Dedifferentiated amniotic fluid mesenchymal stem cell (primary cell): Measurements from ENCODE around the gene GNRHR.
"Not testable (repeated sequence)": the region's sequence is repeated elsewhere in the genome, so short reads cannot be mapped to it uniquely, and the experiment has no call there.

Experiments
- DNase-seq: peaks from one replicate; pipeline ENCODE4 v3.0.0-alpha.2; 2016; ENCODE audit errors: extremely low spot score

GNRHR gene, protein sequence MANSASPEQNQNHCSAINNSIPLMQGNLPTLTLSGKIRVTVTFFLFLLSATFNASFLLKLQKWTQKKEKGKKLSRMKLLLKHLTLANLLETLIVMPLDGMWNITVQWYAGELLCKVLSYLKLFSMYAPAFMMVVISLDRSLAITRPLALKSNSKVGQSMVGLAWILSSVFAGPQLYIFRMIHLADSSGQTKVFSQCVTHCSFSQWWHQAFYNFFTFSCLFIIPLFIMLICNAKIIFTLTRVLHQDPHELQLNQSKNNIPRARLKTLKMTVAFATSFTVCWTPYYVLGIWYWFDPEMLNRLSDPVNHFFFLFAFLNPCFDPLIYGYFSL

DNA sequence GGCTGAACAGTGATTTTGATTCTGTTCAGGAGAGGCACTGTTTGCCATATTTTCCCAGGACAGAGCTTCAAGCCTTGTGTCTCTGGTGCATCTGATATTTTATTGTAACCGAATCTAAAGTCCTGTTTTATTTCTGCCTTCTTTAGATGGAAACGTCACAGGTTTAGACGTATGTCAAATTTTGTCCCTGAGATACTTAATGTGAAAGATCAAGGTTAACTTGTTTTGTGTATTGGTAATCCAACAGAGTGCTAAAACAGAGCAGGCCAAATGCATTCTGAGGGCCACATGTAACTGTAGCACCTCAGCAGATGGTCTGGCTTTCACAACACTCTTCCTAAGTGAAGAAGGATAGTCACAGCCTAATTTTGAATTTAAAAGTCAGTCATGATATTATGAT is at the start of gene GNRHR:
TSS of gene GNRHR (minus strand) at position 101 of the 400 bp plus-strand sequence. CDS start at position 48, 53 bp downstream.
- DNase-seq: no peak

DNA sequence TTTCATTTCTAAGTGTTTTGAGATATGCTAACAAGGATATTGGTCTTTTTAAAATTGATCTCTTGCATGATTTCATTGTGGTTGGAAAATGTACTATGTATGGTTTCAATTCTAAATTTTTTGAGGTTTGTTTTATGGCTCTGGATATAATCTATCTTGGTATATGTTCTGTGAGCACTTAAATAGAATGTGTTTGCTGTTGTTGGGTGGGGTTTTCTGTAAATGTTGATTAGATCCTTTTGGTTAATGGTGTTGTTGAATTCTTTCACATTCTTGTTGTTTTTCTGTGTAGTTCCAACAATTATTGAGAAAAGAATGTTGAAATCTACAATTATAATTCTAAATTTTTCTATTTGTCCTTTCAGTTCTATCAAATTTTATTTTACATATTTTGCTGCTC is 42.6 kb upstream of the GNRHR start:
- no peak for DNase-seq

DNA sequence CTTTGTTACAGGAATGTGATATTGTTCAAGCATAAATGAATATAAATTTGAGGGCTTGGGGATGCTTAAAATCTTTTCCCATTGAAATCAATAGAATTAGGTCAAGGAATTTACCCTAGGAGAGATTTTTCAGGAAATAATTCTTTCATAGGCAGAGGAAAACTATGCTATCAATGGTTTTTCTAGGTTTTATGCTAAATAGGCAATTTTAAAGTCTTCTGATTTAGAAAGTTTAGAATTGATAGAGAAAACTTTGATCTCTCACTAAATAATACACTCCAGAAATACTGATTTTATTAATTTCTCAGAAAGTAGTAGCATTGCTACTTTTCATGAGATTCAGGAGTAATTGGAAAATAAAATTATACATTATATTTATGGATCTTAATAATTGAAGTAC is 36.5 kb upstream of the GNRHR start:
- no peak for DNase-seq

DNA sequence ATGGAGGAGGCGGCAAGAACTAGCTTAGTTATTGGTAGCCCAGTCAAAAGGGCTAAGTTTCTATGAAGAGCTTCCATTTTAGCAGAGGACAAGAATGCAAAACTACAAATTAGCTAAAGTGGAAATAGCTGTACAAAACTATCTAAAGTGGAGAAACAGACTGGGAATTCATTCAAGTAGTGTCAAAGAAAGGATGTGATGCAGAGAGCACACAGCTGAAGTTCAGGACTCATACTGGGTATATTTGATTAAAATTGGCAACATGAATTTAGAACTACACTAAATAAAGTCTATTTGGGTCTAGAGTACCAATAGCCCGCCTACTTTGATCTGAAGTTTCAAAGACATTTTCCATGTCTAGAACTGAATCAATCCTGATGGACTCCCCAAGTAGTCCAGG is 33.1 kb upstream of the GNRHR start:
- DNase-seq: no peak

DNA sequence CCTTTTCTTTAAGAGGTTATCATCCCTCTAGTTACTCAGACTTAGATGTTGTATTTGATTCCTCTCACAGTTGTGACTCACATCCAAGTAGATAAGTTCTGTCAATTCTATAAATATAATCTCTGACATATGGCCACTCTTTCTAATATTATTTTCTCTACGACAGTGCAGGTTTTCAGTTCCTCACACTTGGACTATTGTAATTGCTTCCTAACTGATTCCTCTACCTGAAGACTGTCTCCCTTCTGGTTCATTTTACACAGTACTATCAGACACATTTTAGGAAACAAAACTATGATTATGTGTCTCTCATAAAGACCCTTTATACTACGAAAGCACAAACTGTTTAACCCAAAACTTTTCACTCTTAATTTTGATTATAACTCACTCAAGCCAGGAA is 31.3 kb upstream of the GNRHR start:
- no peak for DNase-seq

DNA sequence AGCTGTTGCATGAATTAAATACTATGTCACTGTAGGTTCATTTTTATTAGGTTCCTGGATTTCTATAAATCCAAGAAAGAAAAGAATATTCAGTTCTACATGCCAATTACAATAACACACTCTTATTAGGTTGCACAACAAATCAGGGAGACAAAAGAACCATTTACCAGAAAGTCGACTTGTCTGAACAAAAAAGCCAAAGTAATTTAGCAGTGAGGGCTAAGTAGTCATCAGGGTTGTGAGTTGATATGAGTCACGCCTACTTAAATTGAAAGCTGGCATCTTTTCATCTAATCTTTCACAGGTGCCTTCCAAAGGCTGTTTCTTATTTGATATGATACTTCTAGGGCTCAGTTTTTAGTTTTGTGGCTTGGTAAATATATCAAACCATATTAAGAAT is 25.4 kb upstream of the GNRHR start:
- no peak for DNase-seq

DNA sequence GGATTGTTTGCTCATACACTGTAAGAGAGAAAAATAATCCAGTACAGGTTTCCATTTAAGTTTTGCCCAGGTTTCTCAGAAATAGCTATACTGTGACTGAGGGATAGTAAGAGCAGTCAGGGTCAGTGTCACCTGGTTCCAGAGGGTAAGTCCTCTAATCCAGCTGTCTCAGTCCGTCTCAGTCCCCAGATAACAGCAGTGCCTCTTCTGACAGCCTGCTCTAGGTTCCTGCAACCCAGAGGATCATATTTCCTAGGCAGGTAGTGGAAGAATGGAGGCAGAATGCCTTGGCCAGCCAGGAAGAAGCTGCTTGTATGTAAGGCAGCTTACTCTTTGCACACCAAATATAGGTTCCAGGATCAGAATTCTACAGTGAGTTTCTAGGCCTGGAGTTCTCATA is 22.6 kb upstream of the GNRHR start:
- no peak for DNase-seq

DNA sequence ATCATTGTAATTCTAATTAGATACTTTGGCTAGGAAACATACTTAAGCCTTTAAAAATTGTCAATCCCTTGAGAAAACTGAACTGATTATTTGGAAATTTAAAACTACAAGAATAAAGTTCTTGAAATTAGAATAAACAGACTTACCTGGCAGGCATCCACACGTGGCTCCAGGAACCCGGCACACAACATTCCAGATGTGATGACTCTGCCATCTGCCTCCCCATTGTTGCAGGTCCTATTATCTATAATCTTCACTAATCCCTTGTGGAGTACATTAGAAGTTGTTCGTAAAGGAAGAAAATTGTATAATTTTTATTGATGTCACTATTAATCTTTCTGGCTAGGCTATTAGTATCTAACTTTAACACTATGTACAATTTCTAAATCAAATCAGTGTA is 16.2 kb upstream of the GNRHR start:
- no peak for DNase-seq

DNA sequence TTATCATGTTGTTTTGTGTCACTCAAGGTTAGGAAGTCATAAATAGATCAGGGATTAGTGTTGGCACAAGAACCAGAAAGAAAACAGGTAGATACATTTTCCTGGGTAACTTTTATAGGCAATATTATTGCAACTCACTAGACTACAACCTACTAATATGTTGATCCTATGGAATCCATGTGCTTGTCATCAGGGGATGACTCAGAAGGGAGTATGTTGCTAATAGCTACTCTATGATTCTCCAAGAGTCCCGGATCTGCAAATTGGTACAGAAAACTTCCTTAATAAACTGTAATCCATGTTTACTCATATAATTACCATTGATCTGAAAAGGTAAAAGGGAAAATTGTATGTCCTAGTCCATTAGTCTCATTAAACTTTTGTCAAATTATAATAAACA is 11.7 kb upstream of the GNRHR start:
- DNase-seq: no peak

DNA sequence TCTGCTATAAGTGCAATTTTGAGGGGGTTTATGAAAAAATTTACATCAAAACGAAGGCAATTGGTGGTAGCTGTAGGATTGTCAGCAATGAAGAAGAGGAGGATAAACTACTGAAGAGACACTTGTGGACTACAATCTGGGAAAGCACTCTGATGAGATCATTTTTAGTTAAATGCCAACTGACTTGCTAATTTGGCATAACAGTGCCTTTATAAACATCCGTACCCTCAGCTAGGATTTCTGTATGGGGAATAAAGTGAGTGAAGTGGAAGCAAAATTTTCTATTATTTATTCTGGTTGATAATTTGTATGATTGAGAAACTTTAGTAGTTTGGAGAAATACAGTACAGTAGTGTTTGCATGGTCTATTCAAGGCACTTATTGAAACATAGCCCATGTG is 11.2 kb upstream of the GNRHR start:
- no peak for DNase-seq

DNA sequence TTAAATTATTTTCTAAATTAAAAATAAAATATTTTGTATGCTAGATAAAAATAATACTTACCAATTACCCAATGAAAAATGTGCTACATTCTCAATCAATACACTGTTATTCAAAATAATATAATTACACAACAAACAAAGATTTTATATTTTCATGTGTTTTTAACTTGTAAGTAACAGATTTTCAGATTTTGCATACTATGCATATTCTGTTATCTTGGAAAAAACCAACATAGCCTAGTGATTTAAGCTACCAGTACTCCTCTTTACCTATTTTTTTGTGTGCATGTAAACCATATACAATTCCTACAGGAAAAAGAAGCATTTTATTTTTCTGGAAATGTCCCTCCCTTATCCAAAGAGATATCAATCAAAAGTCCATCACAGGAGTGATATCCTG is 10.0 kb upstream of the GNRHR start:
- no peak for DNase-seq

DNA sequence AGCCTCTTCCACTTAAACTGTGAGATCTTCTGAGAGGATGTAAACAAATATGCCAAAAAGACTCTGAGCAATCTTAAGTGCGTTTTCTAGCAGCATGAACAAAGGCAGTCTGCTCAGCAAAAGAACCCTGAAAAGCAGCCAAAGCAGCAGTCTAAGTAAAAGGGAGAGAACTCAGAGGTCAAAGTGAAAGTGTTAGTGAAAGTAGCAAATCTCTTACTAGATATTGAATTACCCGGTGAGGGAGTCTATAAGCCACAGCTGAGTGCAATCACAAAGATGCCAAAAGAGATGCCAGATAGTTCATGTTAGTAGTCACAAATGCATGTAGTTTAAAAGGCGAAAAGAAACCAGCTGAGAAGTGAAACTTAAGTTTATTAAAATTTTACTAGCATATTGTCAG is 7.9 kb upstream of the GNRHR start:
- DNase-seq: peak; percentile 16

DNA sequence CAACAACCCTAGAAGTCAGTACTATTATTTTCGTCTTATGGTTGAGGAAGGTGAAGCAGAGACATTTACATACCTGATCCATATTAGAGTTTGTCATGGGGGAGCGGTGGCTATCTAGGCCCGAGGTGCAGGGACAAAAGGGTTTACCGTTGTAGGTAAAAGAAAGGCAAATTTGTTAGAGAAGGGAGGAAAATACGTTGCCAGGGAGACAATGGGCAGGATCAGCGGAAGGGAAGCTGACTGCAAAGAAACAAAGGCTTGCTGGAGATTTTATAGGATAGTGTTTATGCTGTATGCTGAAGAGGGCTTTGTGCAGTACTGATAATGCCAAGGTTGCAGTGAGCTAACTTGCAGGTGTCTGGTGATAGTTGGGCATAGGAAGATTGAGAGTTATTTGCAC is 2.8 kb upstream of the GNRHR start:
- DNase-seq: not testable (repeated sequence)

DNA sequence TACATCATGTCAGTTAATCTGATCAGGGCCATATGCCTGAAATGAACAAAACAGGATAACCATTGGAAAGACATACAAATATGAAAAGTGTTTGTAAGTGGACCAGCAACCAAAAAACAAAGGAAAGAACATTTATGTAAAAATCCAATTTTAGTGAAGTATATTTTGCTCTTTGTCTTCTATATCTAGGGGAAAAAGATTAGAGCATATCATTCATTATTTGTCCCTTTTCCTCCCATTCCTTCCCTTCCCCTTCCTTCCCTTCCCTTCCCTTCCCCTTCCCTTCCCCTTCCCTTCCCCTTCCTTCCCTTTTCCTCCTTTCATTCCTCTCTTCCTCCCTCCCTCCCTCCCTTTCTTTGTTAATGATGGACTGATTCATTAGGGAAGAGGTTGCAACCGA is 1.8 kb upstream of the GNRHR start:
- no peak for DNase-seq

DNA sequence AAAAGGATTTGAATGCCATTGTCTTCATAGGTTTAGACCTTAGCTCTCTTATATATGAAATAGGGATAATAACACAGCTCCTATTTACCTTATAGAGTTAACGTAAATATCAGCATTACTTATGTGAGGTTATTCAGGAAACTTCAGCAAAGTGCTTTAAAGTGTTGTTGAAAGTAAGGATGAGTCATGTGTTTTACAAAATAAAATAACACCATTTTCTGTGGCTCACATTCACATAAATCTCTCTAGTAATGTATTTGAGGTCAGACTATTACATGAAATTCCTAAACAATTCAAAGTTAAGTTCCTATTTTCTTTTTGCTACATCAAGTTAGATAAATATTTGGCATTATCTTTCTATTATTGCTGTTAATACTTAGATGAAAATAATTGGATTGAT is 2.9 kb downstream of the GNRHR start:
- no peak for DNase-seq

DNA sequence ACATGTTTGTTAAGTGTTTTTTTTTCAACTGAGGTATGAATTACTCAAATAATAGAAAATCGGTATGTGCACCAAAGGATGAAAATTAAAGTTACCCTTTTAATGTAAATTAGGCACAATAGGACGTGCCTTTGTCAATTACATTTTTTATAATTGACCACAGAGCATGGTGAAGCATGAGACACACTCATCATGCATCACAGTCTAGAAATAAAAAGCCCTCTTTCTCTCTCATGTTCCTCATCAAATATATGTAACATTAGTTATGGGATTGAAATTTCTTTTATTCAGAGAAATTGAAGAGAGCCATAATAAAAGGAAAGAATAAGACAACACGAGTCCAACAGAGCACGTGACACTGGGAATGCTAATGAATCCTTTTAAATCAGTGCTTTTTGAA is 3.5 kb downstream of the GNRHR start:
- no peak for DNase-seq

DNA sequence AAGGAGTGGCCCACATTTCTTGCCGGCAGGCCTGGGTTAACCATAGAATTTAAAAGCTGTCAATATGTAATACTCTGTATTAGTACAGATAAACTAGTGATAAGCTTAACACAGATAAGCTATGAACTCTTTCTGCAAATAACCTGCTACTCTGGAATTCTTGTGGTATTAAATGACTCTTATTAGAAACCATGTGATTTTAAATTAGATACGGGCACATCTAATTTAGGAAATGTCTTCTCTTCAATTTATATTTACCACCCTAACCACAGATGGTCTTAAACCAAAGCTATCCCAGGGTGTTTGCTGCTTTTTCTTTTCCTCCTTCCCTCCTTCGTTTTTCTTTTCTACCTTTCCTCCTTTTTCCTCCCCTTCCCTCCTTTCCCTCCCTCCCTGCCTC is 4.9 kb downstream of the GNRHR start:
- no peak for DNase-seq

DNA sequence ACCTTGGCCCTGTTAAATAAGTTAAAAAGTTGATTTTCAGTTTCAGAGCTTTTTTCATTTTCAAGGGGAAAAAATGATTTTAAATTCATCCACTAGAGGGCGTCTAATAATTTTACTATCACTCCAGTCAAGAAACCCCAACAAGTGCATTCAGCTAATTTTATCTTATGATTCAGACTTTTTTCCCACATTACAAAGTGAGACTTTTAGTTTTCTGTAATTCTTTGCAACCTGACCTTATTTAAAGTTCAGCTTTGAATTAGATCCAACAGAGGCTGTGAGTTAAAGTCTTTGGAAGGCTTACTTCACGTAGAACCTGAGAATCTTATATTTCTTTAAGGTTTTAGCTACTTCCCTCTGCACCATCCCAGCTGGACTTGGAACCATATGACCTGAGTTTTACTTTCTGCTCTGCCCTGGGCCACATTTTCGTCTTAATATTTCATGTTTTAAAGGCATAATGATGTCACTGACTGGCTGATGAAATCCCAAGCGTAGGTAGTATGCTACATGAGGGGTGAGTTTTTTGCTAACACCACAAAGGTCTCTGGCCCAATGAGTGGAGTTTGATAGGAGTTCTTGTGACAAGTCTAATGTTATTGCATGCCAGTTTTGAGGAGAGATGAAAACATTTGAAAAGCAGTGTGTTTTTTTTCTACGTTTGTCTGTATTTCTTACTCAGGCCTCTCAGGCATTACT is 7.2 kb downstream of the GNRHR start:
- DNase-seq: peak; percentile 61

DNA sequence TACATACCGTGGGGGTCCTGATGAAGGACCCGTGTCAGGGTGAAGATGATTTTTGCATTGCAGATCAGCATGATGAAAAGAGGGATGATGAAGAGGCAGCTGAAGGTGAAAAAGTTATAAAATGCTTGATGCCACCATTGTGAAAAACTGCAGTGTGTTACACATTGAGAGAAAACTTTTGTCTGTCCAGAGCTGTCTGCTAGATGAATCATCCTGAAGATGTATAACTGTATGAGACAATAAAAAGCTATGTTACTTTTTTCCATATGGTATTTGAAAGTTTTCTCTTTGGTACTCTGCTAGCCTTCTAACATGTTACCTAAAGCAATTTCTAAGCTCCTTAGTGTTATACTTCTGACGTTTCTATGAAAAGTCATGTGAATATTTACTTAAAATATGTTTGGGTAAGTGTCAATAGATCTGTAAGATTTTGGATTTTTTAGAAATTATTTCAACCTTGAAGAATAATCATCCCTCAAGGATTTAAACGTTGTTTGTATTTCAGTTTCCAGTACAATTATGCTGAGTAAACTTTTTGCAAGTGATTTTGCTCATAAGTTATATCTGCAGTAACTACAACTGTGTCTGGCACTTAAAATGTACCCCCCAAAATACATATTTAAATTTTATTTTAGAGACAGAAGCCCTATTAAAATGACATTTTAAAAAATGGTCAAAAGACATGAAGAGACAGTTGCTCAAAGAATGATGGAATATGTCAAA is 9.5 kb downstream of the GNRHR start:
- DNase-seq: no peak

DNA sequence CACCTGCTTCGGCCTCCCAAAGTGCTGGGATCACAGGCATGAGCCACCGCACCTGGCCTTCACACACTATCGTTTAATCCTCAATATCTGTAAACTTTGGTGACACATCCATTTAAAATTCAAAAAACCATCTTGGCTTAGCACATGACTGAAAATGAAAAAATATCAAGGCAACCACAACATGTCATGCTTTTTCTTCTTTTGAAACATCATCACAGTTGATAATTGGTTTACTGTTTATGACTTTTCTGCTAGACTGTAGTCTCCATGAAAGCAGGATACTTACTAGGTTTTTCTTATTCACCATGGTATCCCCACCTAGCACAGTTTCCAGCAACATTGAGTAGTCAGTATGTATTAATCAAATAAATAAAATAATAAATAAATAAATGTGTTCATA is 11.0 kb downstream of the GNRHR start:
- no peak for DNase-seq

DNA sequence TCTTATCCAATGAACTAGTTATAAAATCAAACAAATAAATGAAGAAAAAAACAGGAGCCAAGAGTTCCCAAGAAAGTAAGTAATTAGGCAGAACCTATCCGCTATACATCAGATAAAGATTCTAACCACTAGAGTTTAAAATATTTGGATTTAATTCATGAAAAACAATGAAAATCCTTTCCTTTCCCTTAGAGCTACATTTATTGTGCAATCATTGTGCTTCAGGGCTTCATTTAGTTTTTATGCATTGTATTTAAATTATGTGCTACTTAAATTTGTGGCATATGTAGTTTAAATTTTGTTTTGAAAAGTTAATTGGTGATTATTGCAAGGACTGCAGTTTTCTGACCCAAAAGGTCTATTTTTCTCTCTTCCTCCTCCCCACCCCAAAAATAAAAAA is 17.9 kb downstream of the GNRHR start:
- no peak for DNase-seq

DNA sequence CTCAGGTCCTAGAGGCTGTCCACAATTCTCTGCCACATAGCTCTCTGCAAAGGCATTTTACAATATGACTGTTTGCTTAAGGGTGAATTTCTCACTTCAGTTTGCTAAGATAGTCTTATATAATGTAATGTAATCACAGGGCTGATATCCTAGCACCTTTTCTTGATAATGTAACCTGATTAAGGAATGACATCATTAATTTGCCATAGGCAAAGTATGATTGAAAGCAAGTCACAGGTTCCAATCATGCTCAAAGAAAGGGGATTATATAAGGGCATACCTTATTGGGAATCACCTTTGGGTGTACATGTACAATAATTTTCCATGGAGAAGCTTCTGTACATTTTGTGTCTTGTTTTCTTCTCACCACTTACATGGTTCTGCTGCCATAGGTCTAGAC is 18.9 kb downstream of the GNRHR start:
- no peak for DNase-seq

DNA sequence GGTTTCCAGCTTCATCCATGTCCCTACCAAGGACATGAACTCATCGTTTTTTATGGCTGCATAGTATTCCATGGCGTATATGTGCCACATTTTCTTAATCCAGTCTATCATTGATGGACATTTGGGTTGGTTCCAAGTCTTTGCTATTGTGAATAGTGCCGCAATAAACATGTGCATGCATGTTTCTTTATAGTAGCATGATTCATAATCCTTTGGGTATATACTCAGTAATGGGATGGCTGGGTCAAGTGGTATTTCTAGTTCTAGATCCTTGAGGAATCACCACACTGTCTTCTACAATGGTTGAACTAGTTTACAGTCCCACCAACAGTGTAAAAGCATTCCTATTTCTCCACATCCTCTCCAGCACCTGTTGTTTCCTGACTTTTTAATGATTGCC is 23.7 kb downstream of the GNRHR start:
- DNase-seq: not testable (repeated sequence)
